Transverse colon (tissue), 4 donors: ENCODE measurements around the gene PCSK6. TPM values are rescaled to one million over a fixed set of nuclear protein-coding genes. Genes with fewer than 3 reads are reported as not detected.

Experiments used
- DNase-seq: peaks from one replicate; pipeline ENCODE4 v3.0.0-alpha.2; 2019
- H3K27ac ChIP-seq, 4 donors: fragments of 200-600 bp; sonication (generic); 2 replicates each; pipeline ENCODE4 v1.5.1; 2016 to 2018; ENCODE audit warnings: inconsistent platforms in 4 of 4
- H3K27me3 ChIP-seq: fragments of 200-600 bp; sonication (generic); 2 replicates; pipeline ENCODE4 v1.5.1; 2017; ENCODE audit warnings: inconsistent platforms
- H3K36me3 ChIP-seq, 4 donors: fragments of 200-600 bp; sonication (generic); 2 replicates each; pipeline ENCODE4 v1.5.1; 2017 to 2019; ENCODE audit warnings: inconsistent platforms in 4 of 4
- H3K4me1 ChIP-seq, 4 donors: fragments of 200-600 bp; sonication (generic); 2 replicates each; pipeline ENCODE4 v1.5.1; 2017 to 2020; ENCODE audit warnings: inconsistent platforms in 4 of 4
- H3K4me3 ChIP-seq, 4 donors: fragments of 200-600 bp; sonication (generic); 1 replicate in 1 of 4; 2 replicates in 3 of 4; pipeline versions ENCODE4 v1.5.1 to v1.6.1; 2017 to 2019; ENCODE audit warnings: inconsistent platforms in 4 of 4
- H3K9me3 ChIP-seq, 2 donors: fragments of 200-600 bp; sonication (generic); 2 replicates each; pipeline ENCODE4 v1.5.1; 2017 to 2019; ENCODE audit warnings: inconsistent platforms in 2 of 2
- CTCF ChIP-seq, 5 experiments: fragments of 200-600 bp in 3 of 5; fragments of 450-650 bp in 2 of 5; sonication (generic) in 3 of 5; IDR thresholded peaks; 1 replicate in 2 of 5; 2 replicates in 3 of 5; pipeline ENCODE4 v1.5.1; 2016 to 2017; ENCODE audit warnings: antibody characterized with exemption in 5 of 5, inconsistent platforms in 3 of 5, mild to moderate bottlenecking in 2 of 5, moderate library complexity in 1 of 5
- EP300 ChIP-seq: sonication (generic); formaldehyde crosslinking; IDR thresholded peaks from one replicate; pipeline ENCODE4 v1.6.1; 2017; ENCODE audit warnings: antibody characterized with exemption, low read depth
- POLR2A ChIP-seq: fragments of 450-650 bp; IDR thresholded peaks from one replicate; pipeline ENCODE4 v1.6.1; 2016; ENCODE audit warnings: antibody characterized with exemption, mild to moderate bottlenecking, moderate library complexity
- POLR2AphosphoS5 ChIP-seq, 3 donors: sonication (generic); formaldehyde crosslinking; IDR thresholded peaks; one replicate each; pipeline ENCODE4 v1.6.1; 2016; ENCODE audit warnings: antibody characterized with exemption in 3 of 3
- WGBS, 2 donors: methylation state at CpG; one replicate each; pipeline ENCODE4 v1.1.5; 2018; ENCODE audit warnings: low coverage in 1 of 2; 5-methylcytosine and 5-hydroxymethylcytosine counted together
- in situ Hi-C, 4 donors: fragments of 200-750 bp; cut with MboI; loops; one replicate each; pipeline versions ENCODE4 v1.15.0 to v1.15.1; 2017; ENCODE audit warnings: low sequenced_read_pairs in 3 of 4, low pct_ligation_motif_present in 1 of 4, low pct_unique_long_range_greater_than_20kb in 1 of 4
- intact Hi-C: fragments of 100-400 bp; cut with DNase I; formaldehyde crosslinking; loops from one replicate; pipeline ENCODE4 v1.15.1; 2023; ENCODE audit warnings: low total_unique reads
- total RNA-seq, 4 donors: library from RNA; depleted of rRNA; stranded (reverse); fragments of >200 nt; gene quantifications; one replicate each; pipeline ENCODE4 v1.1.0, GENCODE V29; 2016

The PCSK6 gene
- total RNA-seq, 4 donors from 2014 or later, result 20.3 to 119 (median 49.7) TPM

GRCh38 chr15:101272584-101272983, 216.9 kb downstream of the PCSK6 start:
- Histone ChIP-seq H3K27ac (no peak overlapping the region), H3K27me3 (no peaks in the 10 kb centered on the region), H3K4me3 (no peak overlapping the region), H3K36me3 (peaks cover 3 to 47% (median 24%) of the 10 kb centered on the region in 4 donors), H3K9me3 (no peaks in the 10 kb centered on the region), H3K4me1 (peaks cover 3 to 14% (median 11%) of the 10 kb centered on the region in 4 donors)
- 91 to 96% methylated on average over 5 to 9 of the region's 9 CpGs for WGBS, 2 donors
- no peak for DNase-seq
- intact Hi-C loops (no loop called here), in situ Hi-C loops (loop anchor here (25.0 kb wide), 2 partner anchors 360 to 635 kb away; partner anchors contain the start of gene LRRK1 (in 4 of the 4))
- TF ChIP-seq EP300, result no peak
- TF ChIP-seq CTCF (IDR thresholded peaks at IDR 0.05), result no peak
- TF ChIP-seq POLR2A, result no peak
- TF ChIP-seq POLR2AphosphoS5 (IDR thresholded peaks at IDR 0.05), result no peak

- DNase-seq, result no peak
- in situ Hi-C loops, result loop anchor here (10.0 to 25.0 kb wide), 4 partner anchors 165 to 632 kb away; partner anchors contain the start of gene LRRK1 (in 4 of the 4)
- Histone ChIP-seq H3K9me3 (no peaks in the 10 kb centered on the region), H3K4me1 (peaks cover 0 to 6% (median 0%) of the 10 kb centered on the region in 4 donors), H3K27me3 (no peaks in the 10 kb centered on the region), H3K36me3 (peaks cover 3 to 43% (median 24%) of the 10 kb centered on the region in 4 donors), H3K4me3 (no peak overlapping the region), H3K27ac (no peak overlapping the region)
- 89 to 90% methylated on average over 4 to 16 of the region's 16 CpGs for WGBS, 2 donors
- TF ChIP-seq EP300 (no peak), POLR2A (no peak), POLR2AphosphoS5 (IDR thresholded peaks at IDR 0.05) (peak in 1 of 3 donors; percentile 20), CTCF (IDR thresholded peaks at IDR 0.05) (peak in 1 of 5 experiments; percentile 19)
- intact Hi-C loops, result no loop called here
These were observed 219.9 kb downstream of the PCSK6 start for GRCh38 chr15:101269479-101270223.

GRCh38 chr15:101267320-101268104, 222.0 kb downstream of the PCSK6 start:
- TF ChIP-seq POLR2AphosphoS5 (IDR thresholded peaks at IDR 0.05) (peak in 1 of 3 donors; percentile 36), CTCF (IDR thresholded peaks at IDR 0.05) (no peak)
- Histone ChIP-seq H3K4me1 (peaks cover 0 to 6% (median 0%) of the 10 kb centered on the region in 4 donors), H3K9me3 (no peaks in the 10 kb centered on the region), H3K27me3 (no peaks in the 10 kb centered on the region), H3K4me3 (no peak overlapping the region), H3K27ac (peak overlapping the region; percentile 35 to 58 (median 40)), H3K36me3 (peaks cover 0 to 21% (median 10%) of the 10 kb centered on the region in 4 donors)
- DNase-seq, result no peak
- in situ Hi-C loops (loop anchor here (10.0 to 25.0 kb wide), 4 partner anchors 163 to 630 kb away; partner anchors contain the start of gene LRRK1 (in 4 of the 4)), intact Hi-C loops (no loop called here)
- WGBS, 2 donors, result 71 to 73% methylated on average over 3 to 18 of the region's 18 CpGs

- WGBS, 2 donors, result 81% methylated on average over 9 of the region's 9 CpGs; no CpG with 5 or more reads in 1 of the 2 donors
- intact Hi-C loops (no loop called here), in situ Hi-C loops (loop anchor here (10.0 to 25.0 kb wide), 4 partner anchors 162 to 629 kb away; partner anchors contain the start of gene LRRK1 (in 4 of the 4))
- Histone ChIP-seq H3K4me1 (peaks cover 0 to 6% (median 0%) of the 10 kb centered on the region in 4 donors), H3K27ac (peak overlapping the region; percentile 35 to 58 (median 40)), H3K9me3 (no peaks in the 10 kb centered on the region), H3K27me3 (no peaks in the 10 kb centered on the region), H3K36me3 (peaks cover 0 to 14% (median 7%) of the 10 kb centered on the region in 4 donors), H3K4me3 (no peak overlapping the region)
- no peak for DNase-seq
- TF ChIP-seq EP300, result no peak
These were observed 222.7 kb downstream of the PCSK6 start for GRCh38 chr15:101266787-101267186.
